Retinal pigment epithelial cell (primary cell): Measurements from ENCODE around the gene GALNT16.

Experiments used
- DNase-seq: peaks from one replicate; pipeline ENCODE4 v3.0.0-alpha.2; 2010; ENCODE audit warnings: low read depth
- H3K4me3 ChIP-seq: 2 replicates; pipeline ENCODE4 v1.5.1; 2011; ENCODE audit warnings: mild to moderate bottlenecking, low read length, control low read depth, moderate library complexity
- TF ChIP-seq, protein P1 (sequence below): conservative IDR thresholded peaks from 2 replicates; pipeline ENCODE4 v1.5.1; 2011; ENCODE audit warnings: low read depth, low read length, control low read depth, inconsistent platforms

The GALNT16 gene

DNA sequence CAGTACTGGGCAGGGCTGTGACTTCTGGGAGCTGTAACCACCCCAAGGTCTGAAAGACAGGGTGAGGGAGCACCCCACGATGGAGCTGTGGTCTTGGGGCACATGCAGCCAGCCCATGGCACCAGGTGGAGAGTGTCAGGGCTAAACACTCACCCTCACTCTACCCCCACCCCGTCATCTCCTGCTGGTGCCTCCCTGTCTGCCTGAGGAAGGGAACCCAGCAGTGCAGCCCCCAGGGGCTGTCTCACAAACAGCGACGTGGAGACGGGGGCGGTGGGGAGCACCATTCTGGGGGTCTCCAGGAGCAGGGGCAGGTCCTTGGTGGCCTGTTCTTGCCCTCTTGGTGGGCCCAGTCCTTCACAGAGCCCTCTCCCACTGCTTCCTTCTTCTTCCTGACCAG, 74.6 kb downstream of the GALNT16 start:
- DNase-seq: no peak
- H3K4me3 ChIP-seq: no peak overlapping the region
- TF ChIP-seq, protein P1, sequence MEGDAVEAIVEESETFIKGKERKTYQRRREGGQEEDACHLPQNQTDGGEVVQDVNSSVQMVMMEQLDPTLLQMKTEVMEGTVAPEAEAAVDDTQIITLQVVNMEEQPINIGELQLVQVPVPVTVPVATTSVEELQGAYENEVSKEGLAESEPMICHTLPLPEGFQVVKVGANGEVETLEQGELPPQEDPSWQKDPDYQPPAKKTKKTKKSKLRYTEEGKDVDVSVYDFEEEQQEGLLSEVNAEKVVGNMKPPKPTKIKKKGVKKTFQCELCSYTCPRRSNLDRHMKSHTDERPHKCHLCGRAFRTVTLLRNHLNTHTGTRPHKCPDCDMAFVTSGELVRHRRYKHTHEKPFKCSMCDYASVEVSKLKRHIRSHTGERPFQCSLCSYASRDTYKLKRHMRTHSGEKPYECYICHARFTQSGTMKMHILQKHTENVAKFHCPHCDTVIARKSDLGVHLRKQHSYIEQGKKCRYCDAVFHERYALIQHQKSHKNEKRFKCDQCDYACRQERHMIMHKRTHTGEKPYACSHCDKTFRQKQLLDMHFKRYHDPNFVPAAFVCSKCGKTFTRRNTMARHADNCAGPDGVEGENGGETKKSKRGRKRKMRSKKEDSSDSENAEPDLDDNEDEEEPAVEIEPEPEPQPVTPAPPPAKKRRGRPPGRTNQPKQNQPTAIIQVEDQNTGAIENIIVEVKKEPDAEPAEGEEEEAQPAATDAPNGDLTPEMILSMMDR: no peak

DNA sequence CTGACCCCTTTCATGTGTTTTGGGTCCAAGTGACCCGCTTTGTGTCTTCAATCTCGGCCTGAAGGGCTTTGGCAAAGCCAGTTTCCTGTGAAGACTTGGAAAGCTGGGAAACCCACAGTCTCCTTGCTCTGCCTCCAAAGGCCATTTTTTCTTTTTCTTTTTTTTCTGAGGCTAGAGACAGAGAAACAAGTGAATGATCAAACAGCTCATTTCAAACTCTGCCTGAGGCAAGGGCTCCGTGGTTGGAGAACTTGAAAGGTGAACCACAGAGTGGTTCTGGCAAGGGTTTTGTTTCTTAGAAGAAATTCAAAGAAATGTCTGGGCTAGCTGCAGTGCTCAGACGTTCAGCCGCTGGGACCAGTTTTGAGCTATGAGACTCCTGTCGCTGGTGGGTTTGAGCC, 75.4 kb downstream of the GALNT16 start:
- TF ChIP-seq, protein P1: no peak
- DNase-seq: no peak
- no peak overlapping the region for H3K4me3 ChIP-seq

DNA sequence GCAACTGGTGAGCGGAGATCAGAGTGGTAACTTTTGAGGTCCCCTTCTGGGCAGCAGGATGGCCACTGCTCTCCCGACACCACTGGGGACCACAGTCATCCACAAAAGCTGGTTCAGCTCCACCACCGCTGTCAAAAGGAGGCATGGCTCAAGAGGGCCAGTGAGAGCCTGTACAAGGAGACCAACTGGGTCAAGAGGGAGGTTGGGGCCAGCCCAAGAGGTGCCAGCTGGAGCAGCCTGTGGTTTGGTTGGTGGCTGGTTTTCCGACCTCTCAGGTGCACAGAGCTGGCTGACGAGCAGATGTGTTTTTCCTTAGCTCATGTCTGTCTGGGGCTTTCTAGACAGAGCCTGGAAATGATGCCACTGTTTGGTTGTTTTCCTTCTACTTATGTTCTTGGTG, 78.0 kb downstream of the GALNT16 start:
- TF ChIP-seq, protein P1: no peak
- no peak for DNase-seq
- no peak overlapping the region for H3K4me3 ChIP-seq

DNA sequence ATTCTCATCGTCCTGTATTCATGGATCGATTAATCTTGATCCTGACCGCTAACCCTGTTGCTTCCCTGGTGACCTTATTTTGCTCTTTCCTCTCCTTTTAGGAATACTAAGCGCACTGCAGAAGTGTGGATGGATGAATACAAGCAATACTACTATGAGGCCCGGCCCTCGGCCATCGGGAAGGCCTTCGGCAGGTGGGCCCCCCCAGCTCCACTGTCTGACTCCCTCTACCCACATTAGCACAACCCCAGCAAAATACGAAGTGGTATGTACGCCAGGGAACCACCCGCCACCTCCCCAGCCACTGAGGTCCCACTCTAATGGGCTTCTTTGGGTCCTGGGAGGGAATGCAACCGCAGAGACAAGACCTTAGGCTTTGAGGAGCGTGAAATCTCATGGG, 79.5 kb downstream of the GALNT16 start:
- DNase-seq: no peak
- no peak overlapping the region for H3K4me3 ChIP-seq
- TF ChIP-seq, protein P1: no peak

DNA sequence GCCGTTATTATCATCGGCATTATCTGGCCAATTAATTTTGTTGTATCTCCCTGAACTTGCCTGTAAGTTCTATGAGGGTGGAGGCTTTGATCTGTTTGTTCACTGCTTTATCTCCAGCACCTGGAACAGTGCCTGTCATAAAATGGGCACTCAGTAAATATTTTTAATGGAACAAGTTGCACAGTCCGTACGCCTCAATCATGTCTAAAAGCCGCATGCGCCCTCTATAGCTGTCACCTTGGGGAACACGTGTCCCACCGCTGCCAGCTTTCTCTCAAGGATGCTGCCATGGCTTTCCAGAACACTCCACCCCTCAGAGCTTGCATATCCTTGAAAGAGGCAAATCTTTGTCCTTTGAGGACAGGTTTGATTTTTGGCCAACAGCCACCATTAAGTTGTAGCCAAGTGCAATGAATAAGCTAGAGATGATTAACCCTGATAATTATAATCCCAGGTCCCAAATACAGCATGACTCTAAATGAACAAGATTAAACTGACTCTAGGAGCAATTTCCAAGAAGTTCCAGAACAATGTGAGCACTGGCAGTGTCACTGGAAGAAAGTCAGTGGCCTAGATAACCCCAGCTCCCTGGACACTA, 83.1 kb downstream of the GALNT16 start:
- DNase-seq: no peak
- no peak overlapping the region for H3K4me3 ChIP-seq
- TF ChIP-seq, protein P1: no peak

DNA sequence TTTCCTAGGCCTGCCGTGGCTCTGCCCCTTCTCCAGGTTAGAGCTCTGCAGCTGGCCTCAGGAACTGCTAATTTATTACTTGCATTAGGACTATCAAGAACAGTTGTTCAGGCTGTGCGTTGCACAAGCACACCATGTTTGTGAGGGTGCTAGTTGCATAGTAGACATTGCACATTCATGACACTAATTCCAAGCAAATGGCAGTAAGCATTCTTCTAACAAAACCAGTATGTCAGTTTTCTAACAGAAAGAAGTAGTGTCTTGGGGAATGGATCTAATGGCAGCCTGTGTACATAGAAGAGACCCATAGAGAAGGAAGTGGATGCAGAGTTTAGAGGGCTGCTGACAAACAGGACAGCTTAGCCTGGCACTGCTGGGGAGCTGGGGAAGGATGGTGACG, 84.2 kb downstream of the GALNT16 start:
- no peak for DNase-seq
- no peak overlapping the region for H3K4me3 ChIP-seq
- TF ChIP-seq, protein P1: no peak

DNA sequence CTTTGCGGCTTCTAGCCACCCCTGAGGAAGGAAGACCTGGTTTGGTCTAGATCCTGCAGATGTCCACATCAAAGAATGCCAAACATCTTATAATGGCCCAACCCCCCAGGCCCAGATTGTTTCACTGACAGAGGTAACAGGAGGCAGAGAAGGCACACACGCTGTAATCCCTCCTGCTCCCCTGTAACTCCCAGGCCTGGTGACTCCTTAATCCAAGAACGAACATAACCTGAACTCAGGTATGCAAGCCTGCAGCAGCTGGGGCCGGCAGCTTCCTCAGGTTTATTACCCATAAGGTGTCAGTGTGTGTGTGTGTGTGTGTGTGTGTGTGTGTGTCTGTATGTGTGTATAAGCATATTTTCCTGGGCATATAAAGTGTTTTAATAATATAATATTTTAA, 85.4 kb downstream of the GALNT16 start:
- DNase-seq: no peak
- TF ChIP-seq, protein P1: no peak
- no peak overlapping the region for H3K4me3 ChIP-seq
